K562 (cell line): ENCODE data around the gene TMEM156. TPM values are rescaled to one million over a fixed set of nuclear protein-coding genes. Genes with fewer than 3 reads are reported as not detected.

Experiments used
- ARHGAP35 ChIP-seq: fragments of 450-650 bp; IDR thresholded peaks from 2 replicates; pipeline ENCODE4 v1.6.1; 2018; ENCODE audit not compliant: partially characterized antibody
- CTBP1 ChIP-seq: fragments of 450-650 bp; IDR thresholded peaks from 2 replicates; pipeline ENCODE4 v1.6.1; 2016; ENCODE audit warnings: borderline replicate concordance
- DACH1 ChIP-seq: fragments of 450-650 bp; IDR thresholded peaks from 2 replicates; pipeline ENCODE4 v1.6.1; 2018; ENCODE audit not compliant: partially characterized antibody
- ELF2 ChIP-seq: fragments of 250-450 bp; sonication (Bioruptor Pico); IDR thresholded peaks from 2 replicates; pipeline ENCODE4 v1.5.0; 2021; ENCODE audit warnings: mild to moderate bottlenecking
- ETV1 ChIP-seq: fragments of 450-650 bp; conservative IDR thresholded peaks from 2 replicates; pipeline ENCODE4 v1.6.1; 2016; ENCODE audit warnings: missing genetic modification characterization, control low read depth, low read depth, missing compliant biosample characterization
- KDM2B ChIP-seq: fragments of 250-450 bp; sonication (Bioruptor Pico); IDR thresholded peaks from 2 replicates; pipeline ENCODE4 v1.8.0; 2021; ENCODE audit warnings: mild to moderate bottlenecking, moderate library complexity
- MCM3 ChIP-seq: fragments of 450-650 bp; IDR thresholded peaks from 2 replicates; pipeline ENCODE4 v1.6.1; 2016
- MECOM ChIP-seq: fragments of 250-450 bp; sonication (Bioruptor Pico); IDR thresholded peaks from 2 replicates; pipeline ENCODE4 v1.8.0; 2022; ENCODE audit warnings: inconsistent platforms
- MEF2A ChIP-seq: IDR thresholded peaks from 2 replicates; pipeline ENCODE4 v1.6.1; 2011; ENCODE audit warnings: low read depth, mild to moderate bottlenecking, low read length, moderate library complexity; ENCODE audit not compliant: control insufficient read depth
- NFIX ChIP-seq: fragments of 250-450 bp; sonication (Bioruptor Pico); IDR thresholded peaks from 2 replicates; pipeline ENCODE4 v1.4.0; 2020; ENCODE audit warnings: low read depth, mild to moderate bottlenecking, moderate library complexity
- NFRKB ChIP-seq: fragments of 450-650 bp; IDR thresholded peaks from 2 replicates; pipeline ENCODE4 v1.6.1; 2016; ENCODE audit warnings: low read depth
- NR2C2 ChIP-seq, 2 experiments: fragments of 200-800 bp in 1 of 2; sonication (Bioruptor generic) in 1 of 2; sonication (generic) in 1 of 2; formaldehyde crosslinking in 1 of 2; IDR thresholded peaks; 2 replicates each; pipeline versions ENCODE4 v1.6.1 to v1.8.0; 2016 to 2022; ENCODE audit warnings: mild to moderate bottlenecking in 1 of 2, missing compliant biosample characterization in 1 of 2, missing genetic modification characterization in 1 of 2, missing genetic modification reagents in 1 of 2
- PRPF4 ChIP-seq: fragments of 200-400 bp; formaldehyde crosslinking; IDR thresholded peaks from one replicate; pipeline ENCODE4 v1.6.1; 2017; ENCODE audit warnings: low read length, low read depth, mild to moderate bottlenecking; ENCODE audit not compliant: insufficient read depth, poor library complexity, severe bottlenecking
- RBBP5 ChIP-seq: fragments of 200-600 bp; sonication (generic); IDR thresholded peaks from 2 replicates; pipeline ENCODE4 v1.6.1; 2012; ENCODE audit warnings: borderline replicate concordance, mild to moderate bottlenecking, low read length, control low read depth, inconsistent platforms; ENCODE audit not compliant: insufficient read depth, poor library complexity, severe bottlenecking
- SMAD1 ChIP-seq: fragments of 150-350 bp; IDR thresholded peaks from 2 replicates; pipeline ENCODE4 v1.6.1; 2014; ENCODE audit warnings: low read length, low read depth; ENCODE audit not compliant: partially characterized antibody
- SMAD2 ChIP-seq: fragments of 150-350 bp; IDR thresholded peaks from 2 replicates; pipeline ENCODE4 v1.6.1; 2014; ENCODE audit warnings: low read depth, mild to moderate bottlenecking, low read length
- SMAD3 ChIP-seq: fragments of 450-650 bp; formaldehyde crosslinking; conservative IDR thresholded peaks from 2 replicates; pipeline ENCODE4 v1.4.0; 2020; ENCODE audit warnings: mild to moderate bottlenecking
- SMARCE1 ChIP-seq: fragments of 450-650 bp; IDR thresholded peaks from 2 replicates; pipeline ENCODE4 v1.7.1; 2016; ENCODE audit warnings: mild to moderate bottlenecking
- TARDBP ChIP-seq: fragments of 450-650 bp; IDR thresholded peaks from 2 replicates; pipeline ENCODE4 v1.6.1; 2016
- TCFL5 ChIP-seq: fragments of 250-450 bp; sonication (Bioruptor Pico); conservative IDR thresholded peaks from 2 replicates; pipeline ENCODE4 v1.6.1; 2021; ENCODE audit warnings: mild to moderate bottlenecking, moderate library complexity, matching md5 sums
- ZBTB7A ChIP-seq: IDR thresholded peaks from 2 replicates; pipeline ENCODE4 v1.6.1; 2011; ENCODE audit warnings: low read depth, mild to moderate bottlenecking, low read length, moderate library complexity, borderline replicate concordance; ENCODE audit not compliant: control insufficient read depth
- ZNF239 ChIP-seq: fragments of 250-450 bp; sonication (Bioruptor Pico); IDR thresholded peaks from 2 replicates; pipeline ENCODE4 v1.4.0; 2020; ENCODE audit warnings: mild to moderate bottlenecking
- ZSCAN32 ChIP-seq: fragments of 450-650 bp; formaldehyde crosslinking; IDR thresholded peaks from 2 replicates; pipeline ENCODE4 v1.4.0; 2020; ENCODE audit warnings: mild to moderate bottlenecking, moderate library complexity
- polyA plus RNA-seq, 8 experiments: library from polyadenylated mRNA; depleted of rRNA in 4 of 8; stranded (reverse) in 5 of 8; unstranded in 3 of 8; fragments of >200 nt; fragmentation: Nextera tagmentation in 2 of 8; fragmentation: Illumina TruSeq in 1 of 8; extraction: Ambion mirVana in 2 of 8; extraction: Trizol in 1 of 8; gene quantifications; 2 replicates each; pipeline versions ENCODE4 v1.2.1 to v1.2.3, GENCODE V29; 2011 to 2014; ENCODE audit warnings: inconsistent platforms in 1 of 8, missing spikeins in 1 of 8
- total RNA-seq, 7 experiments: library from RNA; depleted of rRNA in 6 of 7; stranded (reverse); fragments of >200 nt in 6 of 7; fragmentation: Illumina TruSeq in 2 of 7; extraction: Trizol in 2 of 7; gene quantifications; 2 replicates each; pipeline versions ENCODE4 v1.2.1 to v1.2.3, GENCODE V29; 2011 to 2021; ENCODE audit warnings: low replicate concordance in 1 of 7
- TF ChIP-seq, protein P1 (sequence below): fragments of 450-650 bp; IDR thresholded peaks from 2 replicates; pipeline ENCODE4 v1.6.1; 2016; ENCODE audit warnings: missing biosample characterization, missing genetic modification characterization
- TF ChIP-seq, protein P2 (sequence below), 2 experiments: IDR thresholded peaks; 2 replicates each; pipeline ENCODE4 v1.6.1; 2012; ENCODE audit warnings: improper control_type of control experiment in 2 of 2, low read depth in 2 of 2, low read length in 2 of 2, borderline replicate concordance in 1 of 2
- TF ChIP-seq, protein P3 (sequence below): fragments of 250-450 bp; sonication (Bioruptor Pico); IDR thresholded peaks from 2 replicates; pipeline ENCODE4 v1.8.0; 2021; ENCODE audit warnings: moderate library complexity, mild to moderate bottlenecking, inconsistent platforms

Gene TMEM156
- total and polyA plus RNA-seq, 9 of the 15 experiments (the other 6 are each of a cell fraction or from before 2014, with no cell fraction given): 3.5 to 9.6 (median 6.4) TPM

DNA sequence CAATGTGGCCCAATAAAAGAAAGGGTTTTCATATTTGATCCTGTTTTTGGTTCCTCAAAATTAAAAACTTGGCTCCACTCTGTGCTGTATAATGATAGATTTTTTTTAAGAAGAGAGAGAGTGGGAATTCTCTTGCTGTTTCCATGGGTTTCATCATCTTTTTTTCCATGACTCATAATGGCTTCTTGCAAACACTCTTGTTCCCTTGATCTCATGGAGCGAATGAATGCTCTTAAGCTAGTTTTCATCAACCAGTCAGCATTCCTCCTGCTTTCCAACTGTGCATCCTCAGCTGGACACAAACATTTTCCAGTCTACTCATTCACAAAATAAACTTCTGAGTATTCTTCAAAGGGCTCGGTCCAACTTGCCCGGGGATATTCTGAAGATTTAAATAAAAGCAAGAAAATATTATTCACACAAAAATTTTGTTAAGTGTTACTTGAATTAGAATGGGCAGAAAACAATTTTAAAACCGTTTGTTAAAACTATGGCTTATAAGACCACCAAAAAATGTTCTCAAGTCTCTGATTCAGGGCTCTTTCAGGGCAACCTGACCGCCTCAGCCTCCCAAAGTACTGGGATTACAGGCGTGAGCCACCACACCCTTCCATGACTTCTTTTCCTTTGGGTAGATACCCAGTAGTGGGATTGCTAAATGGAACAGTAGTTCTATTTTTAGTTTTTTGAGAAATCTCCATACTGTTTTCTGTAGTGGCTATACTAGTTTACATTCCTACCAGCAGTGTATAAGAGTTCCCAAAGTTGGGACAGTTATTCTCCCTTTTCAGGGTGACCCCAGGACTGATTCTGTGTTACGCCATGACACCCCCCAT, 64.7 kb downstream of the TMEM156 start (continued):
- TF ChIP-seq, protein P1, sequence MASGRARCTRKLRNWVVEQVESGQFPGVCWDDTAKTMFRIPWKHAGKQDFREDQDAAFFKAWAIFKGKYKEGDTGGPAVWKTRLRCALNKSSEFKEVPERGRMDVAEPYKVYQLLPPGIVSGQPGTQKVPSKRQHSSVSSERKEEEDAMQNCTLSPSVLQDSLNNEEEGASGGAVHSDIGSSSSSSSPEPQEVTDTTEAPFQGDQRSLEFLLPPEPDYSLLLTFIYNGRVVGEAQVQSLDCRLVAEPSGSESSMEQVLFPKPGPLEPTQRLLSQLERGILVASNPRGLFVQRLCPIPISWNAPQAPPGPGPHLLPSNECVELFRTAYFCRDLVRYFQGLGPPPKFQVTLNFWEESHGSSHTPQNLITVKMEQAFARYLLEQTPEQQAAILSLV (tag): peak; percentile 85; the same call in 1 of the 2 replicates
- TF ChIP-seq NR2C2 (CRISPR knock-in tag; IDR thresholded peaks at IDR 0.05) (no peak), NR2C2 (tag; IDR thresholded peaks at IDR 0.05) (peak; percentile 49; the same call in 1 of the 2 replicates), ZNF239 (CRISPR knock-in tag) (peak; percentile 46), ZBTB7A (no peak), ETV1 (peak; percentile 52), ELF2 (CRISPR knock-in tag) (no peak), NFRKB (peak; percentile 52; the same call in 1 of the 2 replicates), DACH1 (no peak), MEF2A (no peak), MECOM (CRISPR knock-in tag) (peak; percentile 62), TARDBP (no peak), MCM3 (no peak), RBBP5 (no peak), KDM2B (CRISPR knock-in tag) (no peak), ZSCAN32 (CRISPR knock-in tag) (peak; percentile 78; the same call in 1 of the 2 replicates), NFIX (CRISPR knock-in tag) (no peak), PRPF4 (no peak), SMAD1 (no peak), SMARCE1 (peak; percentile 52; the same call in 1 of the 2 replicates), TCFL5 (CRISPR knock-in tag) (no peak), ARHGAP35 (no peak), SMAD3 (CRISPR knock-in tag) (peak; percentile 80), CTBP1 (no peak), SMAD2 (no peak)
- TF ChIP-seq, protein P2, sequence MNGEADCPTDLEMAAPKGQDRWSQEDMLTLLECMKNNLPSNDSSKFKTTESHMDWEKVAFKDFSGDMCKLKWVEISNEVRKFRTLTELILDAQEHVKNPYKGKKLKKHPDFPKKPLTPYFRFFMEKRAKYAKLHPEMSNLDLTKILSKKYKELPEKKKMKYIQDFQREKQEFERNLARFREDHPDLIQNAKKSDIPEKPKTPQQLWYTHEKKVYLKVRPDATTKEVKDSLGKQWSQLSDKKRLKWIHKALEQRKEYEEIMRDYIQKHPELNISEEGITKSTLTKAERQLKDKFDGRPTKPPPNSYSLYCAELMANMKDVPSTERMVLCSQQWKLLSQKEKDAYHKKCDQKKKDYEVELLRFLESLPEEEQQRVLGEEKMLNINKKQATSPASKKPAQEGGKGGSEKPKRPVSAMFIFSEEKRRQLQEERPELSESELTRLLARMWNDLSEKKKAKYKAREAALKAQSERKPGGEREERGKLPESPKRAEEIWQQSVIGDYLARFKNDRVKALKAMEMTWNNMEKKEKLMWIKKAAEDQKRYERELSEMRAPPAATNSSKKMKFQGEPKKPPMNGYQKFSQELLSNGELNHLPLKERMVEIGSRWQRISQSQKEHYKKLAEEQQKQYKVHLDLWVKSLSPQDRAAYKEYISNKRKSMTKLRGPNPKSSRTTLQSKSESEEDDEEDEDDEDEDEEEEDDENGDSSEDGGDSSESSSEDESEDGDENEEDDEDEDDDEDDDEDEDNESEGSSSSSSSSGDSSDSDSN (IDR thresholded peaks at IDR 0.05; ENCODE audit: borderline replicate concordance in 1 of 2, low read depth in 2 of 2, low read length in 2 of 2): no peak
- TF ChIP-seq, protein P3, sequence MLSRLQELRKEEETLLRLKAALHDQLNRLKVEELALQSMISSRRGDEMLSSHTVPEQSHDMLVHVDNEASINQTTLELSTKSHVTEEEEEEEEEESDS (CRISPR knock-in tag): no peak
